GM12878 (cell line): ENCODE results near the gene CERCAM. TPM values are rescaled to one million over a fixed set of nuclear protein-coding genes. Genes with fewer than 3 reads are reported as not detected.

ENCODE experiments used
- ATAC-seq: fragments of 200-7000 bp; cut with Tn5 transposase; 3 replicates; pipeline ENCODE4 v1.9.1; 2020; ENCODE audit warnings: mild to moderate bottlenecking, moderate library complexity
- BruUV-seq: library from RNA; stranded (reverse); fragments of 400-500 nt; replicated peaks from 2 replicates; lab custom pipeline; 2021; lab: Mats Ljungman, UMichigan
- CTCF ChIA-PET: fragments of 300-600 bp; sonication (Branson Sonifier 250); formaldehyde crosslinking; extraction: SDS; loops from one replicate; lab custom pipeline; 2021; ENCODE audit warnings: inconsistent platforms; lab: Yijun Ruan, JAX
- POLR2A ChIA-PET: fragments of 350-600 bp; formaldehyde crosslinking; extraction: SDS; loops from one replicate; lab custom pipeline; 2021; ENCODE audit warnings: inconsistent platforms; lab: Charles Lee
- RAD21 ChIA-PET: fragments of 300-600 bp; sonication (Branson Sonifier 250); formaldehyde crosslinking; loops from one replicate; lab custom pipeline; 2023; ENCODE audit warnings: antibody characterized with exemption; ENCODE audit not compliant: unreplicated experiment; lab: Charles Lee
- SMC1A ChIA-PET: fragments of 300-600 bp; sonication (Branson Sonifier 250); formaldehyde crosslinking; loops from one replicate; lab custom pipeline; 2023; ENCODE audit not compliant: unreplicated experiment, uncharacterized antibody; lab: Charles Lee
- DNase-seq: peaks from one replicate; pipeline ENCODE4 v3.0.0-alpha.2; 2011; ENCODE audit warnings: low read depth, low spot score
- FAIRE-seq: peaks from 3 replicates; lab custom pipeline; 2011; peaks lifted over from hg19 to GRCh38; lab: Jason Lieb, UNC
- H2AFZ ChIP-seq: 2 replicates; pipeline ENCODE4 v1.6.0; 2011; ENCODE audit warnings: low read depth, low read length, control low read depth; ENCODE audit not compliant: control insufficient read depth
- H3K27ac ChIP-seq: 2 replicates; pipeline ENCODE4 v1.5.1; 2011; ENCODE audit warnings: control low read depth; ENCODE audit not compliant: control insufficient read depth, insufficient read depth
- H3K27me3 ChIP-seq, 2 experiments: replicated peaks in 1 of 2; 2 replicates each; pipeline versions ENCODE4 v1.6.0 to v1.6.1; 2011; ENCODE audit warnings: low read length in 1 of 2; ENCODE audit not compliant: control insufficient read depth in 2 of 2, insufficient read depth in 2 of 2
- H3K36me3 ChIP-seq, 2 experiments: 2 replicates each; pipeline ENCODE4 v1.5.1; 2011; ENCODE audit warnings: low read length in 1 of 2; ENCODE audit not compliant: control insufficient read depth in 2 of 2, insufficient read depth in 2 of 2
- H3K4me1 ChIP-seq: 2 replicates; pipeline ENCODE4 v1.6.1; 2011; ENCODE audit warnings: mild to moderate bottlenecking, low read length, moderate library complexity, mixed read lengths; ENCODE audit not compliant: control insufficient read depth, insufficient read depth
- H3K4me2 ChIP-seq: 2 replicates; pipeline ENCODE4 v1.6.0; 2011; ENCODE audit warnings: control low read depth; ENCODE audit not compliant: control insufficient read depth, insufficient read depth
- H3K4me3 ChIP-seq: fragments of 200-600 bp; sonication (generic); 2 replicates; pipeline ENCODE4 v1.5.1; 2016
- H3K79me2 ChIP-seq: 2 replicates; pipeline ENCODE4 v1.6.0; 2011; ENCODE audit warnings: low read length; ENCODE audit not compliant: control insufficient read depth, insufficient read depth
- H3K9ac ChIP-seq: 2 replicates; pipeline ENCODE4 v1.8.0; 2011; ENCODE audit warnings: low read length, control low read depth, mixed read lengths; ENCODE audit not compliant: control insufficient read depth, insufficient read depth
- H3K9me3 ChIP-seq: replicated peaks from 3 replicates; pipeline ENCODE4 v1.5.1; 2011; ENCODE audit warnings: mild to moderate bottlenecking, low read length; ENCODE audit not compliant: control insufficient read depth, insufficient read depth
- H4K20me1 ChIP-seq: 2 replicates; pipeline ENCODE4 v1.6.0; 2011; ENCODE audit not compliant: control insufficient read depth, insufficient read depth
- CHD1 ChIP-seq: IDR thresholded peaks from 2 replicates; pipeline ENCODE4 v1.6.1; 2012; ENCODE audit warnings: low read depth, low read length, improper control_type of control experiment
- ETV6 ChIP-seq, 2 experiments: fragments of 450-650 bp in 1 of 2; IDR thresholded peaks in 1 of 2; conservative IDR thresholded peaks in 1 of 2; 2 replicates each; pipeline ENCODE4 v1.6.1; 2014; ENCODE audit warnings: antibody characterized with exemption in 1 of 2, borderline replicate concordance in 1 of 2, low read depth in 1 of 2, mild to moderate bottlenecking in 1 of 2, moderate library complexity in 1 of 2
- RELA ChIP-seq: fragments of 450-650 bp; IDR thresholded peaks from 2 replicates; pipeline ENCODE4 v1.8.0; 2014; ENCODE audit warnings: borderline replicate concordance; ENCODE audit not compliant: partially characterized antibody
- SMC3 ChIP-seq: IDR thresholded peaks from 2 replicates; pipeline ENCODE4 v1.6.1; 2011; ENCODE audit warnings: low read length, improper control_type of control experiment, borderline replicate concordance
- STAT1 ChIP-seq: fragments of 450-650 bp; conservative IDR thresholded peaks from 2 replicates; pipeline ENCODE4 v1.6.1; 2014; ENCODE audit warnings: antibody characterized with exemption, mild to moderate bottlenecking
- WGBS: methylation state at CpG from one replicate; pipeline ENCODE4 v1.1.6; 2016; ENCODE audit warnings: low lambda C conversion rate; ENCODE audit not compliant: insufficient replicate concordance, insufficient coverage; ENCODE audit errors: missing lambda C conversion rate; 5-methylcytosine and 5-hydroxymethylcytosine counted together
- in situ Hi-C: fragments of 300-500 bp; cut with MboI; formaldehyde crosslinking; loops from 9 replicates; pipeline ENCODE4 v1.14.3; 2018; ENCODE audit warnings: mixed read lengths
- intact Hi-C: fragments of 100-400 bp; cut with micrococcal nuclease; formaldehyde crosslinking; loops from one replicate; pipeline ENCODE4 v1.14.2; 2022; ENCODE audit not compliant: unreplicated experiment
- polyA plus RNA-seq, 11 experiments: library from polyadenylated mRNA; depleted of rRNA in 4 of 11; unstranded in 6 of 11; stranded (reverse) in 5 of 11; fragments of >200 nt; fragmentation: Nextera tagmentation in 4 of 11; fragmentation: Illumina TruSeq in 1 of 11; extraction: Ambion mirVana in 4 of 11; extraction: Trizol in 1 of 11; gene quantifications; 1 replicate in 1 of 11; 2 replicates in 10 of 11; pipeline versions ENCODE4 v1.2.1 to v1.2.3, GENCODE V29; 2011 to 2016; ENCODE audit warnings: inconsistent platforms in 2 of 11, missing spikeins in 2 of 11, low read depth in 1 of 11
- total RNA-seq, 4 experiments: library from RNA; depleted of rRNA in 3 of 4; stranded (reverse); fragments of >200 nt in 3 of 4; fragmentation: Illumina TruSeq in 1 of 4; extraction: Trizol in 1 of 4; gene quantifications; 2 replicates each; pipeline versions ENCODE4 v1.2.1 to v1.2.3, GENCODE V29; 2013 to 2021
- TF ChIP-seq, protein P1 (sequence below): IDR thresholded peaks from 2 replicates; pipeline ENCODE4 v1.6.1; 2012; ENCODE audit warnings: low read depth, low read length, improper control_type of control experiment

Gene CERCAM
- total and polyA plus RNA-seq, 10 of the 15 experiments (the other 5 are each of a cell fraction or from before 2014, with no cell fraction given), result 0.05 to 6.7 (median 0.71) TPM

DNA sequence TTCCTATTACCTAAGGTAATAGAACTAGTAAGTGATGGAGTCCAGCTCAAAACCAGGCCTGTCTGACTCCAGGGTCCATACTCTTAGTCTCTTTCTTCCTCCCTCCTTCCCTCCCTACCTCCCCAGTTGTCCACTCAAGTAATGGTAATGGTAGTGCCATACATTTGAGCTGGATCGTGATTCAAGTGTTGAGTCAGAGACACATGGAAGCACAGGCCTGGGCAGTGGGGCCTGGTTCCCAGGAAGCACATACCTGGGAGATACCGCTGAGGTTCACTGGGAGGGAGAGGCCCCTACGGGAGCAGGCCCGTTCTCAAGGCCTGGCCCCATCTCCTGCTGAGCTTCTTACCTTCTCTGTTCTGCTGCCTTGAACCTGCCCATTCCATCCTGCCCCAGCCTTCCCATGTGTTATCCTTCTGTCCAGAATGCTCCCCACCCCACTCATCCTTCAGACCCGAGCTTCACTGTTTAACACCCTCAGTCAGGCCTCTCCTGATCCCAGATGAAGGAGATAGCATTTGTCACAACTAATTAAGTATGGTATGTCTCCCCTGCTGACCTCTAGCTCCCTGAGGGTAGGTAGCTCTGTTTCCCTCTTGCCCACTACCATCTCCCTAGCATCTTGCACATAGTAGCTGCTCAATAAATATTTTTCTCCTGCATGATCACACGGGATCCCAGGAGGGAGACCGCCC, 35.7 kb upstream of the CERCAM start:
- POLR2A ChIA-PET, result interaction anchor here (0.6 kb wide), 1 partner anchor 198 kb away, joined by 3 read pairs; no protein-coding TSS in a partner anchor

More for the DNA sequence above, 35.7 kb upstream of the CERCAM start:
- no peak for FAIRE-seq
- 100% methylated on average over 7 of the region's 7 CpGs for WGBS
- no peak overlapping the region for H3K9ac ChIP-seq
- no peaks in the 10 kb centered on the region for H3K79me2 ChIP-seq
- no peak overlapping the region for H3K27ac ChIP-seq
- H3K4me2 ChIP-seq, result no peak overlapping the region
- H3K9me3 ChIP-seq, result no peaks in the 10 kb centered on the region
- no peaks in the 10 kb centered on the region for H3K4me1 ChIP-seq
- intact Hi-C loops (no loop called here), in situ Hi-C loops (no loop called here)
- no TSS peak for BruUV-seq
- ChIA-PET SMC1A (interaction anchor here (1.4 kb wide), 1 partner anchor 14 kb away, joined by 3 read pairs; the partner anchor contains the start of gene URM1), RAD21 (no interaction called here), CTCF (interaction anchor here (1.2 kb wide), 1 partner anchor 24 kb away, joined by 4 read pairs; no protein-coding TSS in a partner anchor)
- no peaks in the 10 kb centered on the region for H3K27me3 ChIP-seq
- ATAC-seq, result no peak
- H4K20me1 ChIP-seq, result no peaks in the 10 kb centered on the region
- peaks cover 12 to 17% of the 10 kb centered on the region in 2 experiments for H3K36me3 ChIP-seq
- no peak overlapping the region for H2AFZ ChIP-seq
- H3K4me3 ChIP-seq, result no peak overlapping the region
- TF ChIP-seq ETV6 (conservative IDR thresholded peaks at IDR 0.05 in 1 of 2, IDR thresholded peaks at IDR 0.05 in 1 of 2; ENCODE audit: borderline replicate concordance in 1 of 2, low read depth in 1 of 2) (no peak), CHD1 (no peak), SMC3 (no peak), STAT1 (no peak), RELA (no peak)
- TF ChIP-seq, protein P1, sequence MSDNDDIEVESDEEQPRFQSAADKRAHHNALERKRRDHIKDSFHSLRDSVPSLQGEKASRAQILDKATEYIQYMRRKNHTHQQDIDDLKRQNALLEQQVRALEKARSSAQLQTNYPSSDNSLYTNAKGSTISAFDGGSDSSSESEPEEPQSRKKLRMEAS, result no peak
- no peak for DNase-seq
